Hematopoietic multipotent progenitor cell treated with erythropoietin and hydrocortisone succinate and interleukin-3 and kit ligand, for 15 days (in vitro differentiated cells): Measurements from ENCODE around the gene AFF4.
A peak's percentile ranks its signal among the peaks of the same experiment; 100 is the strongest.

ENCODE experiments used
- DNase-seq: peaks from one replicate; pipeline ENCODE4 v3.0.0-alpha.2; 2015; ENCODE audit warnings: low spot score

The AFF4 gene

GRCh38 chr5:132853790-132854189 lies 109.6 kb downstream of the AFF4 start:
- no peak for DNase-seq

- DNase-seq, result no peak
Observed at GRCh38 chr5:132853323-132853722, 110.1 kb downstream of the AFF4 start.

GRCh38 chr5:132850066-132850465 lies 113.4 kb downstream of the AFF4 start:
- no peak for DNase-seq

- DNase-seq, result no peak
Observed at GRCh38 chr5:132849347-132849746, 114.1 kb downstream of the AFF4 start.

GRCh38 chr5:132848270-132848669 lies 115.2 kb downstream of the AFF4 start:
- DNase-seq, result no peak

GRCh38 chr5:132841305-132841704 lies 122.1 kb downstream of the AFF4 start:
- no peak for DNase-seq

GRCh38 chr5:132840896-132841295 lies 122.5 kb downstream of the AFF4 start:
- DNase-seq, result no peak

GRCh38 chr5:132840313-132840712 lies 123.1 kb downstream of the AFF4 start:
- DNase-seq, result no peak

GRCh38 chr5:132839426-132840301 lies 123.8 kb downstream of the AFF4 start:
- no peak for DNase-seq

GRCh38 chr5:132838516-132839282 lies 124.7 kb downstream of the AFF4 start:
- no peak for DNase-seq

- no peak for DNase-seq
Observed at GRCh38 chr5:132837868-132838267, 125.6 kb downstream of the AFF4 start.

GRCh38 chr5:132836852-132837251 lies 126.6 kb downstream of the AFF4 start:
- DNase-seq, result no peak

GRCh38 chr5:132834057-132834456 lies 129.4 kb downstream of the AFF4 start:
- no peak for DNase-seq

GRCh38 chr5:132832612-132833011 lies 130.8 kb downstream of the AFF4 start:
- DNase-seq, result no peak

GRCh38 chr5:132831095-132831860 lies 132.2 kb downstream of the AFF4 start:
- DNase-seq, result no peak

GRCh38 chr5:132830436-132831094 lies 132.9 kb downstream of the AFF4 start, which contains the start of gene SHROOM1:
Gene SHROOM1, minus strand, starts transcription at chr5:132830647. Its CDS starts 4,507 bp downstream, at chr5:132826140.
- no peak for DNase-seq

- peak; percentile 64 for DNase-seq
Observed at GRCh38 chr5:132829742-132830435, 133.5 kb downstream of the AFF4 start.

GRCh38 chr5:132828846-132829494 lies 134.5 kb downstream of the AFF4 start:
- DNase-seq, result no peak

GRCh38 chr5:132827943-132828673 lies 135.3 kb downstream of the AFF4 start:
- no peak for DNase-seq
